Embryonic facial prominence (tissue), 1 donor: ENCODE measurements around the gene PRLHR.
A peak's percentile ranks its signal among the peaks of the same experiment; 100 is the strongest.

Experiments used
- DNase-seq: peaks from one replicate; pipeline ENCODE4 v3.0.0-alpha.2; 2016; ENCODE audit errors: extremely low spot score

The PRLHR gene

DNA sequence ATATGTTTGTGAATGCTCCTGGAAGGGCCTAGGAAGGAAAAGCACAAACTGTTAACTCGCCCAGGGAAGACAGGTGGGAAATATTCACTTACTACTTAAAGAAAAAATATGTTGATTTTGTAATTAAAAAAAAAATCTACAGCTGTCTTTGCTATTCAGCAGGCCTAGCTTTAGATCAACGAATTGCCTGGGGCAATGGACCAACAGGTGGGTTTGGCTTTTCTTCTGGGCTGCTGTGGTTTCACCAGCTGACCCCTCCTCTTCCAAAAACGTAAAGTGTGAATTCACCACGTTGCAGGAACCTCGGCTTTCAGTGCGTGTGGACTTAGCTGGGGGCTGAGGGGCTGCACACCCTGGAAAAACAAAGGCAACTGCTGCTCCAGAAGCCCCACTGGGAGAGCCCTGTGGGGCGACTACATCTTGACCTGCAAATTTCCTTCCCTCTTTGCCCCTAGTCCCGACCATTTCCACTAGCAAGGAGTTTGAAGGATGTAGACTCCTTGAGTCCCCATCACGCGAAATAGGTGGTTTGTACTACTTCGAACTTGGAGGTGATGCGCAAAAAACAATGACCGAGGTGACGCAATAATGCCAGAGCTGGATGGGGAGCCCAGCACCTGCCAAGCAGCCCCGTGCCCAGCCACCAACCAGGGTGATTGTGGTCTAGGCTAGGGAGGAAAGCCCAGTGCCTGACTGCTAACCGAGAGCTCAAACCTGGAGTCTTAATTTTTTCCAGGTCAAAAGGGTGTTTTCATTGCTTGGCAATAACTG is 7.4 kb downstream of the PRLHR start:
- no peak for DNase-seq

- no peak for DNase-seq
These were observed 8.5 kb downstream of the PRLHR start for GRCh38 chr10:118586911-118587310.

- no peak for DNase-seq
These were observed 9.7 kb downstream of the PRLHR start for GRCh38 chr10:118585794-118586193.

DNA sequence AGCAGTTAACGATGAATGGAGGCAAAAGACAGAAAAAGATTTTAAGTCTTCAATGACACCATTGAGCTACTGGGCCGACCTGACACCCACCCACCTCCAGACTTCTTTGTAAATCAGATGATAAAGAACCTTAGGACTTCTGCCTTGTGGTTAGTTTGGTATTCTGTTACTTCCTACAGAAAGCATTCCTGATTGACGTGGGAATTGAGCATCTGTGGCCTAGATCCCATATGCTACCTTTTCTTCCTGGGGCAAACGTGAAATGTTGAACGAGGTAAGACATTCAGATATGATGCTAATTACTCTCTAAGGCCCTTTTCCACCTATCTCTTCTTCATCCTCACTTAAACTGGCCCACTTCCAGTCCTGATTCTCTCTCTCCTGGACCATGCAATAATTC is 10.2 kb downstream of the PRLHR start:
- no peak for DNase-seq

GRCh38 chr10:118584181-118584954 is 11.1 kb downstream of the PRLHR start:
- DNase-seq: no peak

GRCh38 chr10:118583611-118584010 is 11.8 kb downstream of the PRLHR start:
- no peak for DNase-seq

DNA sequence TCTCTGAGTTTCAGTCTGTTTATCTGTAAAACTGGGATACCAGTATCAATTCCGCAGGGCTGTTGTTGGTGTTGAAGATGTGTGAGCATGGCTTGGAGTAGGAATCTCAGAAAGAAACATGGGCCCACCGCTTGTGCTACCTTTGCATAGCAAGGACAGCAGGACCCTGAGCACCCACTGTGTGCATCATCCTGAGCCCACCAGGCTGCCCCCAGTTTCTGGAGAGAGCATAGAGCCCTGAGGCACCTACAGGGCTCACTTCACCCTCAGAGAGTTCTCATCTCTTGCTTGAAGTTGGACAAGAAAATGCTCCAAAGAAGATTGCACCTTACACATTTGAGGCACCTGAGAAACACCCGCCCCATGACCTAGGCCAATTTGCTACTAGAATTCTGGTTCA is 12.9 kb downstream of the PRLHR start:
- no peak for DNase-seq

DNA sequence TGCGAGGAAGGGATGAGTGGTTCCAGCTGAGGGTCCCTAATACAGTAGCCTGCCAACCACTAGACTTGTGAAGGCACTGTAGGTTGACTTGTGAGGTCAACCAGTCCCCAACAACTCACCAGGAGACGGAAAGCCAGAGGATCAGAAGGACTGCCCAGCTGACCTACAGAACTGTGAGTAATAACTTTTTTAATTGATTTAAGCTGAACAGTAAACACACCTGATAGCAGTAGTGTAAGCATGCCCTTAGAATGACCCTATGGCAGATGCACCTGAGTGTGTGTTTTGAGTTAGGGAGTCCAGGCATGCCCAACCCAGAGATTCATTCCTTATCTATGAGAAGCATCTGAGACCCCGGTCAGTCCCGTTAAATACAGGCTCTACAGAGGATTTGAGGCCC is 14.1 kb downstream of the PRLHR start:
- no peak for DNase-seq

- no peak for DNase-seq
These were observed 14.7 kb downstream of the PRLHR start for GRCh38 chr10:118580702-118581101.

DNA sequence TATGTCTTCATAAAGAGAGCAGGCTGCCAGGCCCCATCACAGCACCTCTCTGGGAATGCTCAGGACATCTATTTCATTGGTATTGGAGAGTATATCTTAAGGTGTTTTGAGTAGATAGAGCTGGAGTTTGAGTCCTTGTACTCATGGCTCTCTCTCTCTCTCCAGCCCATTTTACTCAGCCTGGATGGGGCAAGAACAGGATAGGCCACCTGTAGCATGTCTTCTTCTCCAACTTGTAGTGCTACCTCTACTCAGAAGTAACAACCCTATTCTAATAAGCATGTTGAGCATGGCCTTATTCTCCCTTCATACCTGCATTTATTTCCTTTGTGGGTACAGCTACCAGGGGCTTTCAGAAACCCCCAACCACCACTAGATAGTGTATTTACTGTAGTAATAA is 21.9 kb downstream of the PRLHR start:
- no peak for DNase-seq

DNA sequence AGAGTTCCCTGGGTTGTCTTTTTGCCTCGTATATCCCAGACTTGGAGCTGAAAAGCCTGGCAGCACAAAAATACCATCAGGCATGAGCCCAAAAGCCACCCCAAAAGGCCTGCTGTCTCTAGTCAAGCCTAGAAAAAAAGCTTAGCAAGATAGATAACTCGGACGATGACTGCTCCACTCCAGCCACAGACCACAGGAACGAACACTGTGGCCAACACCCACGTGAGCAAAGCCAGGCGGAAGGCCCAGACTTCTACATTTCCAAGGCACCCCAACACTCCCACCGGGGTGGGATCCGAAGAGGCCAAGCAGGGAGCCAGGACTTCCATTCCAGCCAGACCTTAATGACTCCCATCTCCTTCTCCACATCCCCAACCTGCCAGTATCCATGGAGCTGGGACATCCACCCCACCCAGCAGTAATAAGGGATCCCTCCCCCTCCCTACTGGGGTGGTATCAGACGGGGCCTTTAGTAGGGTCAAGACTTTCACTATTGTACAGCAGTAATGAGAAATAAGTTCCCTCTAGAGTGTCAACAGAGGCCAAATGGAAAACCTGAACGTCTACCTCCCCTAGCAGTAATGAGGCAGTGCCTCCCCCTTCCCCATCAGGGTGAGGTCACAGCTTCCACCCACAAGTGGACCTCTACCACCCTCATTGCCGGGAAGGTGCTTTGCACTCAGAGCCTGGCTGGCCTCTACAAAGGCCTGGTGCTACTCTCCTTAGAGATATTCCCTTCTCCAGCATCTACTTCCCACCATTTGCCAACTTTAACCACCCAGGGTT is 23.0 kb downstream of the PRLHR start:
- DNase-seq: no peak

GRCh38 chr10:118571123-118571522 is 24.3 kb downstream of the PRLHR start:
- DNase-seq: no peak

DNA sequence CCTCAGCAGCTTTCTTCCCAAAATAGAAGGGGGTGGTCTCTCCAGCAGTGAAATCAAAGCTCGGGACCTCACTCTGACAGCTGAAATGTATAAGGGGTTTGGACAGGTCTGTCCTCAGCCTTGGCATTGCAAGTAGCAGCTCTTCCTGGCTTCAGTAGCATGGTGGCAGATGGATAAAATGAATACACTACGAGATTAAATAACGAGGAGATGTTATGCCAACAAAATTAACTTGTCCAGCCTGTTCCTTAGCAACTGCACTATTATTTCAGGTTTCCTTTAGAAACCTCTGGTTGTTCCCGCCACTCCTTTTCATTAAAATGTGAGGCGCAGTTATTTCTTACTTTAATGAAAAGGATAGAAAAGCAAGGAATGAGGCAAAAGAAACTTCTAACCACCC is 24.9 kb downstream of the PRLHR start:
- DNase-seq: no peak

DNA sequence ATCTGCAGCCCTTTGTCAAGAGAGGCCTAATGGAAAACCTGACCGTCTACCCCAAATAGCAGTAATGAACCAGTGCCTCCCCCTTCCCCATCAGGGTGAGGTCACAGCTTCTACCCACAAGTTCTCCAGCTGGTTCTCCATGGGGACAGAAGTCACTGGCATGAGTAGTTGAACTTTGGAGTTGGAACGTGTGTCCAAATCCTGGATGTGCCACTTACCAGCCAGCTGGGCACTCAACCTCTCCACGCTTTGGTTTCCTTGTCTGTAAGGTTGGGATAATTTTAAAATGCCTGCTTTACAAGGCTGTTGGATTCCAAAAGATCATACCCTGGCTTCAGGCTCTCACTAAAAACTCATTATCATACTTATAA is 25.6 kb downstream of the PRLHR start:
- no peak for DNase-seq

DNA sequence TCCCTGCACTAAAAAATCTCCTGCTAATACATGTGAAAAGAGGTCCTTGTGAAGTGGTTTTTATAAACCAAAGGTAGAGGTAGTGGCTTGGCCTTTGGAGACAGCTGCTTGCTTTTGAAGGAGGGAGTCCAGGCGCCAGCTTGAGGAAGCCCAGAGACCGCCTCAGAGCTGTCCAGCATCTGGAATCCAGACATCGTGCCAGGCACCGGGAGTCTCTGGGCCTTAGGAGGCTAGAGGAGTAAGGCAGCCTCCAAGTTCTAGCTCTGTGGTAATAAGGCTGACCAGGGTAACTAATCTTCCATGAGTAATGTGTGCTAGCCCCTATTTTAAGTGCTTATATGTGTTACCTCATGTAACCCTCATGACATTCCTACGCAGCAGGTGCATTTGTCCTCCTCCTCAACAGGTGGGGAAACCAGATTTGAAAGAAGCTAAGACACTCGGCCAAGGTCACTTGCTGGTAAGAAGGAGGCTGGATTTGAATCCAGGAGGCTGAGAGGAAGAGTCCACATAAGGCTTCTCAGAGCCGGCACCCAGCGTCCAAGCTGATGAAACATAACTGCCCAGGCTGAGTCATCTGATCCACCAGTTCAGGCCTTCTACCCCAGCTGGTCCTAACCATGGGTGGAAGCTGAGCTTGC is 26.1 kb downstream of the PRLHR start:
- DNase-seq: no peak

DNA sequence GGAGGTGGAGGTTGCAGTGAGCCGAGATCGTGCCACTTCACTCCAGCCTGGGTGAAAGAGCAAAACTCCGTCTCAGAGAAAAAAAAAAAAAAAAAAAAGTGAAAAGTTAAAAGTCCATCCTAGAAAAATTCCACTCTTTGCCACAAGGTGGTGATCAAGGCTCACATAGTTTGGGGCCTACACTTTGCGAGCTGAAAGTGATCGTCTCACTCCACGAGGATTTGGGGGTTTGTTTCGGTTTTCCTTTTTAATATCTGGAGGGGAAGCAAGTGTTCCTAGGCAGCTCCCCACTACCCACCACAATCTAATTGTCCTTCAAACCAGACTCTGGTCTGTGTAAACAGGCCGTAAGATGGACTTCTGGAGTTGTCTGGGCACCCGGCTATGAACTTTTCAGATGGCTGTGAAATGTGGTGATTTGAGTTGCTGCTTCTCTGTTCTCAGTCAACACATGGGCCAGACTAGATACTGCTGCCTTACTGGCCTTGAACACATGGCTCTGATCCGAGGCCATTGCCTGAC is 27.1 kb downstream of the PRLHR start:
- peak; percentile 37 for DNase-seq

GRCh38 chr10:118567701-118568248 is 27.7 kb downstream of the PRLHR start:
- no peak for DNase-seq

- no peak for DNase-seq
These were observed 28.5 kb downstream of the PRLHR start for GRCh38 chr10:118566911-118567310.

DNA sequence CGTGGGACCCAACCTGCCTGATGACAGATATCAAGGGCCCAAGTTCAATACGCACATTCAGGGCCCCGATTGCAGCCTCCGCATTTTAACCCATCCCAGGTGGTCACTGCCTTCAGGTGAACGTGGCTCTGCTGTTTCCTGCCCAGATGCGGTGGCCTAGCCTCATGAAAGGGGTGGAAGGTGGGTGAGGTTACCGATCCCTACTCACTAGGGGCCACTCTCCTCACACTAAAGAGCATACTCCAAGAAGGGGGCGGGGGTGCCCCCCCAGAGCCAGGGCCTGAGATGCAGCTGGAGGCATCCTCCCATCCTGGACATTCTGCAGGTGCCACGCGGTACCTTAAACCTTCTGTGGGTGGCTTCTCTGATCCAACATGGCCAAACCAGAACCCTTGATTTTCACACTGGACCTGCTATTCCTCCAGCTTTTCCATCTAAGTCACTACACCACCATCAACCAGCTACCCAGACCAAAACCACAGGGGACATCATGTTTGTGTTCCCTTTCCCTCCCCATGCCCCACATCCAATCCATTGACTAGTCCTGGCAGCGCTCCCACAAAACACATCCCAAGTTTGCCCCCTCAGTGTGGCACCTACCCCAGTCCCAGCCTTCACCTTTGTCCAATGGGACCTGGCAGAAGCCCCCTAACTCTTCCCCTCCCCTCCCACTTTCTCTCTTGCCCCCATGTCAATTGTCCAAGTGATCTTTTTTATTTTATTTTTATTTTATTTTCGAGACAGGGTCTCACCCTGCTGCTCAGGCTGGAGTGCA is 30.0 kb downstream of the PRLHR start:
- no peak for DNase-seq

- peak; percentile 56 for DNase-seq
These were observed 30.8 kb downstream of the PRLHR start for GRCh38 chr10:118564652-118565051.

GRCh38 chr10:118564114-118564513 is 31.3 kb downstream of the PRLHR start:
- DNase-seq: no peak
